GDM1 (cell line): ENCODE measurements around the gene SVOP.
A peak's percentile ranks its signal among the peaks of the same experiment; 100 is the strongest.

Experiments
- DNase-seq: peaks from one replicate; lab custom pipeline; 2025; lab: John Stamatoyannopoulos, UW

The SVOP gene

DNA sequence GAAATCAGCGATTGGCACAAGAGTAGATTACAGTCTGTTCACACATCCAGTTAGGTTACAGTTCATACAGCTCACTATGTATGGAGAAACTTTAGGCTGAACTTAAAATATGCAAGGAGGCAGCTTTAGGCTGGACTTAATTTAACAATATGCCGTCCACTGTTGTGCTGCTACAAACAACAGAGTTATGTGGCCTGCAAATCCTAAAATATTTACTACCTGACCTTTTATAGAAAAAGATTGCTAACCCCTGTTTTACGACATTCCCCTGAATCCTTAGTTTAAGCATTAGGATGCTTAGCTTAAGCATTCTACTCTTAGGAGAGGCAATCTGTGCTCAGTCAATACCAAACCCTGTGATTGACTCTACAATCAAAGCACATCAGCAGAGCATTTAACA, 90.1 kb downstream of the SVOP start:
- no peak for DNase-seq

DNA sequence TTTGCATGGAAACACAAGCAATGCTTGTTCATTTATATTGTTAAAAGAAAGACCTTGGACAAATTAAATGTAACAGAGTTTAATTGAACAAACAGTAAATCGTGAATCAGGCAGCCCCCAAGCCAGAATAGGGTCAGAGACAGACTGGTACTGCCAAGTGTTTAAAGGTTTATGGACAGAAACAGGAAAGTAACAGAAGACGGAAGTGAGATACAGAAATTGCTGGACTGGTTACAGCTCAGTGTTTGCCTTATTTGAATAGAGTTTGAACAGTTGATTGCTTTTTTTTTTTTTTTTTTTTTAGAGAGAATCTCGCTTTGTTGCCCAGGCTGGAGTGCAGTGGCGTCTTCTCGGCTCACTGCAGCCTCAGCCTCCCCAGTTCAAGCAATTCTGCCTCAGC, 90.7 kb downstream of the SVOP start:
- DNase-seq, result no peak

DNA sequence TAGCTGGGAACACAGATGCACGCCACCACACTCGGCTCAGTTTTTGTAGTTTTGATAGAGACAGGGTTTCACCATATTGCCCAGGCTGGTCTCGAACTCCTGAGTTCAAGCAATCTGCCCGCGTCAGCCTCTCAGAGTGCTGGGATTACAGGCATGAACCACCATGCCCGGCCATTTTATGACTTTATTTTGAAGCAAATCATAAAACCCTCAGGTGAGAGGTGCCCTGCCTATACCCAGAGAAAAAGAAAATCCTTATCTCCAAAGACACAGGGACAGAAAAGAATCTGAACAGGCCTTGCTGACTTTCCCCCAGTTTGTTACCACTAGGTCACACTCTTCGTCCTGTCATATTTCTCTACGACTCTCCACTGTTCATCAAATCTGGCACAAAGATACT, 92.2 kb downstream of the SVOP start:
- DNase-seq, result no peak

DNA sequence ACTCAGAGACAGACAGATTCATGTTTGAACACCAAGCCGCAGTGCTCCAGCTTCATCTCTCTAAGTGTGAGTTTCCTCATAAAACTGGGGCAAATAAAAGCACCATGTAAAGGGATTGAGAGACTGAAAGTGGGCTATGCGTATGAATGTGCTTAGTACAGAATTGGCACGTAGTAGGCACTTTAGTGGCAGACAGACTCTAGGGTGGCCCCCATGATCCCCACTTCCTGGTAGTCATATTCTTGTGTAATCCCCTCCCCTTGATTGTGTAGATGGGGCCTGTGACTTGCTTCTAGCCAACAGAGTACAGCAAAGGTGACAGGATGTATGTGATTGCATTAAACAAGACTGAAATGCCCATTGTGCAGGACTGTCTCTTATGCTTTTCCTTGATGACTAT, 98.0 kb downstream of the SVOP start:
- no peak for DNase-seq

DNA sequence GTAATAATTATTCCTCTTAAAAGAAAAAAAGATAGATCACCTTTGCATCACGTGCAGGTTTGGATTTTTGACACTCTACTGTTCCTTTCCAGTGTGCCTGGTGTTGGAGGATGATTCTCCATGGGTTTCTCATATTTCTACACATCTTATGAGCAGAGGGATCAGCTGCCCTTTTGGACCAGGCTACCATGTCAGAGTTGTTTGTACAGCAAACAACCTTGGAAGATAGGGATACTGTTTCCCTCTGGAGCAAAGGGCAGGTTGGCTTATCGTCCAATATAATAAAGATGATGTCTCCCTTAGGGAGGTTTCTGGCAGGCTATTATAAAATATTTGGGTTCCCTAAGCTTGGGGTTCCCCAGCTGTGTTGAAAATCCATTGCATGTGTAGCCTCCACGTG, 98.9 kb downstream of the SVOP start:
- no peak for DNase-seq

DNA sequence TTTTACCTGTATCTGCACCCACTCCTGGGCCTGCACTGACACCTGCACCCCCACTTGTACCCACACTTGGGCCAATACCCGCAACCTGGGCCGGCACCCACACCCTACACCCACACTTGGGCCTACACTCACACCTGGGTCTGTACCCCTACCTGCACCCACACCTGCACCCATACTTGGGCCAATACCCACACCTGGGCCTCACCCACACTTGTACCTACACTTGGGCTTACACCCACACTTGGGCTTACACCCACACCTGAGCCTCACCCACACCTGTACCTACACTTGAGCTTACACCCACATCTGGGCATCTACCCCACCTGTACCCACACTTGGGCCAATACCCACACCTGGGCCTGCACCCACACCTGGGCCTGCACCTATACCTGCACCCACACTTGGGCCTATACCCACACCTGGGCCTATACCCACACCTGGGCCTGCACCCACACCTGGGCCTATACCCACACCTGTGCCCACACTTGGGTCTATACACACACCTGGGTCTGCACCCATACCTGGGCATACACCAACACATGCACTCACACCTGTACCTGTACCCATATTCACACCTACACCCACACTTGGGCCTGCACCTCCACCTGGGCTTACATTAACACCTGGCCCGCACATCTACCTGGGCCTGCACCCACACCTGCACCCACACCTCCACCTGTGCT, 101.8 kb downstream of the SVOP start:
- DNase-seq, result no peak

DNA sequence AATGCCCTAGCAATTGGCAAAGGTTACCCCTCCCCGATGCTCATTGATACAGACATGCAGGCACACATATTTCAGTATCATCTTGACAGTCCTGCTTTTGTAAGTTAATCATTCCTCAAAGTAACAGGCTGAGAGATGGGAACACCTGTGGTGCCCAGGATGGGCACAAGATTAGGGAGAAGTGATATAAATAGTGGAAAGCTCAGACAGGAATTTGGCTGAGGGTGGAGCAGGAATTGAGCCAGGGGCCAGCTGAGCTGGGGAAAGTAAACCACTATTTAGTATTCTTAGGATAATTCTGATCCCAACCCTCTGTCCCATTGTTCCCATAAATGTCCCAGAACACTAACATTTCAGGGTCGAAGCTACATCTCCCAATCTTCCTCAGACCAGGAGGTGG, 102.7 kb downstream of the SVOP start:
- DNase-seq, result no peak

DNA sequence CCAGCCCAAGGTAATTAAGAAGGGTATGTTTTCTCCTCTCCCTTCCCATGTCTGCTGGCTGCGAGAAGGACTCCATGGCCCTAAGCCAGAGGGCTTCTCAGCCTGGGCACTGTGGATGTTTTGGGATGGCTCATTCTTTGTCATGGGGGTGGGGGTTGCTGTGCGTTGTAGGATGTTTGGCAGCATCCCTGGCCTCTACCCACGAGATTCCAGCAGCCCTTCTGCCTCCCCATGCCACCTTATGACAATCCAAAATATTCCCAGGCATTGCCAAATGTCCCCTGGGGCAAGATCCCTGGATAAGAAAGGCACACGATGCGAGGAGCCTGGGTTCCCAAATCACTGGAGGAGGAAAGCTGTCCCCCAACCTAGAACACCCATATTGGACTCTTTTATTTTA, 104.5 kb downstream of the SVOP start:
- no peak for DNase-seq

DNA sequence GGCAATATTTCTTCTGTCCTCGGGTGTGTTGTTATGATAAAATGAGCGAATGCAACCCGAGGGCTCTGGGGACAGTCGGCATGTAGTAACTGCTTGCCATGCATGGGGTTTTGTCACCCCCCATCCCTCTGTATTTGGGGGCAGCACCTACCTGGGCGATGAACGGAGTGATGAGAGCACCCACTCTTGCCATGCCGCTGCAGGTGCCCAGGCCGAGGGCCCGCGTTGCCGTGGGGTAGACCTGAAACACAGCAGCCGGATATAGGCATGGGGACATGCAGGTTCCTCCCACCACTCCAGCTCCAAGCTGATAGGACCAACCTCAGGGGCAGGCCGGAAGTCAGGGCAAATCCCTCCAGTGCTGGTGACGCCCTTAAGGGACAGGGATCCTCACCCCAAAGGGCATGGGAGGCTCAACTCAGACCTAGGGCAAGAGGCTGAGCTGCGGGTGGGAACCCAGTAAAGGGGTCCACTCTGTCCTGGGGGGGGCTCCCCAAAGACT, 105.2 kb downstream of the SVOP start:
- no peak for DNase-seq

DNA sequence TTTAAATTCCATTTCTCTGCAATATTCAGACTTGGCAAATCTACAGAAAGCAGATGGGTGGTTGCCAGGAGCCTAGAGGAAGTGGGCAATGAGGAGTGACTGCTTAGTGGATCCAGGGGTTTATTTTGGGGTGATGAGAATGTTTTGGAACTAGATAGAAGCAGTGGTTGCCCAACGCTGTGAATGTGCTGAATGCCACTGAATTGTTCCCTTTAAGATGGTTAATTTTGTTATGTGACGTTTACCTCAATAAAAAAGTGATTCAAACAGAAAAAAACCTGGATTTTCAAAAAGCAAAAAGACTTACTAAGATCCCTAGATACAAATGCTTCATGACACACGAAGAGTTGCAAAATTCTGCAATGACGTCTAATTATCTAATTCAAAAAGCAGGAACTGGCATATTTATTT, 106.7 kb downstream of the SVOP start:
- DNase-seq, result peak; percentile 58

DNA sequence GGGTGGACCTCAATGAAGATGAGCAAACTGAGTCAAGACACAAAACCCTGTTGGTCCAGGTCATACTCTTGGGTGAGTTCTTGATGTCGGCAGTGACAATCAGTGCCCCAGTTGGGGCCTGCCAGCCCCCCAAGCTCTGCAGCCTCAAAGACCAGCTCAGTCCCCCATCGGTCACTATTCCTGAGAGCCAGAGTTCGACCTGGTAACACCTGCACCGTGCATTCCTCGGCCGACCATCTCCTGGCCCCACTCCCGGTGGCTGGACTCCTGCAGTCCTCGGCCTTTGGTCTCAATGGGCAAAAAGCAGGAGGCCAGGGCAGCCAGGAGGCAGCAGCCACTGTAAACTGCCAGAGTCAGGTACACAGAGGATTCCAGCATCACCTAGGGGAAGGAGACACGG, 108.5 kb downstream of the SVOP start:
- no peak for DNase-seq

DNA sequence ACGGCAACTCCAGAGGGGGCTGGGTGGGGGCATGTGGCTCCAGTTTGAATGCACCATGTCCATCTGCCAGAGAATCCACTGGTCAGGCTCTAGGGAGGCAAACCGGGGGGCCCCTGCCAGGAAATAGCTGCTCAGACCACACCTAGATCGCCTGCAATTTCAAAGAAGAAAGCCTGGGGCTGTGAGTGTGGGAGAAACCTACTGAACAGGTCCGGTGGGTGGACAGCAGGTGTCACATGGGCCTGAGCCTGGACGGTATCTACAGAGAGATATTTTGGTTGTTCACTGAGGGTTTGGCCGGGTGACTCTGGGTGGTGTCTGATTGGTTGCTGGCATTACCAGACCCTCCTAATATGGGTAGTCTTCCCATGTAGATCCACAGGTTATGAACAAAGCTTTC, 109.0 kb downstream of the SVOP start:
- no peak for DNase-seq

DNA sequence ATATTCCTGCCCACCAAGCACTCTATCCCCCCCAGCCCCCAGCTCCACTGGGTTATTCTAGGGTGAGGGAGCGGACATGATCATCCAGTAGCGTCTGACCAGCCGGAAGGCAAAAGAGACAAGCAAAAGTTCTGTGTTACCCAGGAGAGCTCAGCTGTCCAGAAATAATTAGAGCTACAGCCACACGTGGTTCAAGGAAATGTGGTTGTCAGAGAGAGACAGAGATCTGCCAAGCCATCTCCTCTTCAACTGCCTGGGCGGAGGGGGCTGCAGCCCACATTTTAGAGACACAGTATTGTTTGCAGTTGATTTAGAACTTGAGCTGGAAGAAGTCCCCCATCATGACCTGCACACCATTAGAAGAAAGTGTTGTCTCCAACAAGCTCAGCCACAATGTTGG, 110.5 kb downstream of the SVOP start:
- no peak for DNase-seq

DNA sequence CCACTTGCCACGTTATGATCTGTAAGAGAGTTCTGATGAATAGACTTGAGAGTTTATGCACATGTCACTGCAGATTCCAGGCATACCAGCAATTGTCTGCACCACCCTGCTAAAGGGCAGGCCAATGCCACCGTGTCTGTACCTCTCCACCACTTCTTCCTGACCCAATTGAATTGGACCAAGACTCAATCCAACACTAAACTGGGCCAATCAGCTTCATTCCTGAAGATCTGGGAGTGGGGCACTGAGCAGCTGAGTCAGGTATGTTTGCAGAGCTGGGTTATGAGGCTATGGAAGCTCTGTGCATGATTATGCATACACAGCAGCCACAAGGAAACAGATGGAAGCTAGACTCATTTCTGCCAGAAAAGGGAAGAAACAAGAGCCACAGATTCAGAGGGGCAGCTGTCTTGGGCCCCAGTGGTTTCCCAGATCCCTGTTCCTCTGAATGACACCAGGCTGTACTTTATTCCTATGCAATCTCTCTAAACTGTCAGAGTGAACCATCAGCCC, 113.0 kb downstream of the SVOP start:
- DNase-seq, result peak; percentile 83

DNA sequence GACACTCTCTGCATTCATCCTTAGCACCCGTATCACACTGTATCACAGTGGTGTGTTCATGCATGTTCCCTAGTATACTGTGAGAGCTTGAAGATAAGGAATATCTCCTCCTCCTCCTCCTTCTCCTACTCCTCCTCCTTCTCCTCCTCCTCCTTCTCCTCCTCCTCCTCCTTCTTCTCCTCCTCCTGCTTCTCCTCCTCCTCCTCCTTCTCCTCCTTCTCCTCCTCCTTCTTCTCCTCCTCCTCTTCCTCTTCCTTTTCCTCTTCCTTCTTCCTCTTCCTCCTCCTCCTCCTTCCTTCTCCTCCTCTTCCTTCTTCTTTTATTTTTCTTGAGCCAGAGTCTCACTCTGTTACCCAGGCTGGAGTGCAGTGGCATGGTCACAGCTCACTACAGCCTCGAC, 113.9 kb downstream of the SVOP start:
- no peak for DNase-seq

DNA sequence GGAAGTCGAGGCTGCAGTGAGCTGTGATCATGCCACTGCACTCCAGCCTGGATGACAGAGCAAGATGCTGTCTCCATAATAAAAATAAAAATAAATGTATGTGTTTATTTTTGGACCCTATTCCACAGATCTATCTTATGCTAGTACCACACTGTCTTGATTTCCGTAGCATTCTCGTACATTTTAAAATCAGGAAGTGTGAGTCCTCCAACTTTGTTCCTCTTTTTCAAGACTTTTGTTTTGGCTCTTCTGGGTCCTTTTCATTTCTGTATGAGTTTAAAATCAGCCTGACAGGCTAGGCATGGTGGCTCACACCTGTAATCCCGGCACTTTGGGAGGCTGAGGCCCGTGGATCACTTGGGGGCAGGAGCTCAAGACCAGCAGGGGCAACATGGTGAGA, 115.1 kb downstream of the SVOP start:
- peak; percentile 41 for DNase-seq

DNA sequence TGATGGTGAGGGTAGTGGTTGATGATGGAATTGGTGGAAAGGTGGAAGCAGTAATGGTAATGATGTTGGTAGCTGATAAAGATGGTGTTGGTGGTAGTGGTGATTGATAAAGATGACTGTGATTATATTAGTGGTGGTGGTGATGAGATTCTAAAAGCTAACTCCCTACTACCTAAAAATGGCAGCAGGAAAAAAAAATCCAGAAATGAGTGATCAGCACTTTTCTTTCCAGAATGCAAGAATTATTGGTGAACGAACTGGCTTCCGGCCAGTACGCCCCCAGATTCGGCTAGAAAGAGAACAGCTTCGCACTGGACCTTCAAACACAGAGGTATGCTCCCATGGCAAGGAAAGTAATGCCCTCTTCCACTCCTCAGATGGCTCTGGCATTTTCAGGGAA, 121.7 kb downstream of the SVOP start:
- no peak for DNase-seq

DNA sequence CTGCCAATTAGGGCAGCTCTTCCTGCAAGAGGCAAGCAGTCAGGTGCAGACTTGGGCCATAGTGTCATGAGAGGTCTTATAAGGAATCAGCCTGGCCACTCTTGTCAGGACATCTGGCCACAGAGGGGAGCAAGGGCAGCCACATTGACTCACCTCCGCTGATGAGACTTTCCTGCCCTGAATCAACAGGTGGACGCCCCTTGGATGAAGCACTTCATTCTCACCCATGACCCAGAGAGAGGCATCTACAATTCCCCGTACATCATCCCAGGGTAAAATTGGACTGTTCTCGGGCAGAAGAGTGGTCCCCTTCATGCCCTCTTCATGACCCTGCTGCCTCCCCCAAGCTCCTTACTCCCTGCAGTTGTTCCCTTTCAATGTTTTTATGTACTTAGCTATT, 124.1 kb downstream of the SVOP start:
- DNase-seq, result no peak

DNA sequence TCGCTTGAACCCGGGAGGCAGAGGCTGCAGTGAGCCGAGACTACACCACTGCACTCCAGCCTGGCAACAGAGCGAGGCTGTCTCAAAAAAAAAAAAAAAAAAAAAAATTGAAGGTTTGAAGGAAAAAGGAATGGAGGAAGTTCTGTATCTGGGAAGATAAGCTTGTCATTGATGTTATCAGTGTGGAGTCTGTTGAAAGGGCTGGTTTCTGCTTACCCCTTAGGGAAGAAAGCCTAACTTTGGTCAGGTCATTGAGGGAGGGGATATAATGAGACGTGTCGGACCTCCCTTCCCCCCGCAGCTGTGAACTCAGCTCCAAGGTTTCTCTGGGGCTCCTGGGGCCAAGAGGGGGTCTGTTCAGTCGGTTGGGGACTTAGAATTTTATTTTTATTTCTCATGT, 124.5 kb downstream of the SVOP start:
- DNase-seq, result peak; percentile 43

DNA sequence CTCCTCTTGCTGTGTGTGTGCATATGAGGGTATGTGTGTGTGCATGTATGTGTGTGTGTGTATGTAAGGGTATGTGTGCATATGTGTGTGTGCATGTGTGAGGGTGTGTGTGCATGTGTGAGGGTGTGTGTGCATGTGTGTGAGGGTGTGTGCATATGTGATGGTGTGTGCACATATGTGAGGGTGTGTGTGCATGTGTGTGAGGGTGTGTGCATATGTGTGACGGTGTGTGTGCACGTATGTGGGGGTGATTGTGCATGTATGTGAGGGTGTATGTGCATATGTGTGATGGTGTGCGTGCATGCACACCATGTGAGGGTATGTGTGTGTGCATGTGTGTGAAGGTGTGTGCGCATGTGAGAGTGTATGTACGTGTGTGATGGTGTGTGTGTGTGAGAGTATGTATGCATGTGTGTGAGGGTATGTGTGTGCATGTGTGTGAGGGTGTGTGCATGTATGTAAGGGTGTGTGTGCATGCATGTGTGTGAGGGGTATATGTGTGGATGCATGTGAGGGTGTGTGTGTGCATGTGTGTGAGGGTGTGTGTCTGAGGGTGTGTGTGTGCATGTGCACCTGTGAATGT, 125.6 kb downstream of the SVOP start:
- DNase-seq, result no peak

DNA sequence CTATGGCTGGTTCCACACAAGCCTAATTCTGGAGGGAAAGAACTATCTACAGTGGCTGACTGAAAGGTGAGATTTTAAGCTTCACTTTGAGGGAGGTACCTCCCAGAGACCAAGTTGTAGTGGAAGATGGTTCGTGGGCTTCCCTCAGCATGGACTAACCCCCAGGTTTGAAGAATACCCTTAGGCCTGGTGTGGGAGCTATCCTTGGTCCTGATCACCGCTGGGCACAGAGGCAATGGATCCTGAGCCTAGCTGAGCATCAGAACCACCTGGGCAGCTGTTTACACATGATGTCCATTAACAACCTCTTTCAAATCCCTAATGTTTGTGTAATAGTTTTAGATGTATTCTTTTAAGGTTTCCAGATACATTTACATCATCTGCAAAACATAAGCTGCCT, 130.7 kb downstream of the SVOP start:
- DNase-seq, result no peak

DNA sequence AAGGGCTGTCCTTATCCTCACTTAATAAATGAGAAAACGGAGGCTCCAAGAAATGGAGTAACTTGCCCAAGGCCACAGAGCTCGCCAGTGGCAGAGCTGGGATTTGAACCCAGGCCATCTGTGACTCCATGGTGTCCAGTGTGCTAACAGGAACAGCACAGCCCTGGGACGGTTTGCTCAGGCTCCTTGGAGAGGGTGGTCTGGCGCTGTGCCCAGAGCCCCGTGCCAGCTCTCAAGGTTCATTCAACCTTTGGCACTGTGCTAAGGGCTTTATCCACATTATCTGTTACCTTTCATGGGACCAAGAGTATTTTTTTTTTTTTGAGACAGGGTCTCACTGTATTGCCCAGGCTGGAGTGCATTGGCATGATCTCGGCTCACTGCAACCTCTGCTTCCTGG, 132.8 kb downstream of the SVOP start:
- DNase-seq, result no peak

DNA sequence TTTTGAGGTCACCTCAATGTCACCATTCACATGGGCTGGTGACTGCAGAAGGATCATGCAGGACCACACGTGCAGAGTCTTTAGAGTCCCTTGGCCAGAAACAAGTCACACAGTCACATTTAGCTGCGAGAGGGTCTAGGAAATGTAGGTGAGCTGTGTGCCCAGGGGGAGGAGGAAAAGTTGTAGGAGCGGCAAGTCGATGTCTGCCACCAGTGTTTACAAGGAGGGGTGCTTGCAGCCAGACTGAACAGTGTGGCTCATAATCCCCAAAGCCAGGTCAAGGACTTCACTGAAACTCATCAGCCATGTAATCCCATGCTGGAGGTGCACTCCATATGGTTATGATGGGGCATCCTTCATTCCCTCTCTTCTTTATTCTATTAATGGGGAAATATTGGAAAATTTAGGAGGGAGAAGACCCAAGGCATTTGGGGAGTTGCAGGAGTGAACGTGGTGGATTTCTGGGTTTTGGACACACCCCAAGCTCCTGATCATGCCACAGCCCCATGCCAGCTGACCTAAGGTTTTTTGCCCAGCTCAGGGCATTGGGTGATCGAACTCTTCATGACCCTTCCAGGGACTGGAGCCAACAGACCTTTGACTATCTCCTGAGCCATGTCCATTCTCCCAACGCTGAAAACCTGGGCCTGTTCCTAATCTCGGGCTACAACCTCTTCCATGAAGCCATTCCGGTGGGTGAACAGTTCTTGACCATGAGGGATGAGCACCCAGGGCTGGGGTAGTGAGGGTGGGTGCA, 133.8 kb downstream of the SVOP start:
- no peak for DNase-seq
